Naive thymus-derived CD8-positive, alpha-beta T cell (primary cell): Measurements from ENCODE around the gene SMIM32. TPM values are rescaled to one million over a fixed set of nuclear protein-coding genes. Genes with fewer than 3 reads are reported as not detected.

Experiments
- ATAC-seq, 2 donors: fragments of 150-1000 bp; cut with Tn5 transposase in 1 of 2; sonication (Bioruptor Pico), chemical (Tn5 transposase) in 1 of 2; 1 replicate in 1 of 2; 2 replicates in 1 of 2; pipeline ENCODE4 v1.10.0; 2021; ENCODE audit warnings: mild to moderate bottlenecking in 2 of 2, moderate library complexity in 2 of 2
- POLR2A ChIA-PET: fragments of 350-600 bp; sonication (Branson Sonifier 250); formaldehyde crosslinking; loops from one replicate; lab custom pipeline; 2021; ENCODE audit warnings: antibody characterized with exemption; lab: Charles Lee
- DNase-seq, 10 donors: peaks; one replicate each; pipeline versions ENCODE4 v3.0.0 to v3.0.0-alpha.2; 2020 to 2022
- H3K27ac Mint-ChIP-seq, 10 donors: one replicate each; pipeline ENCODE4 v1.8.0; 2020 to 2022; ENCODE audit warnings: mild to moderate bottlenecking in 10 of 10, mixed read lengths in 10 of 10, moderate library complexity in 4 of 10, inconsistent platforms in 1 of 10
- H3K27me3 Mint-ChIP-seq, 5 donors: one replicate each; pipeline ENCODE4 v1.8.0; 2021 to 2022; ENCODE audit warnings: mixed read lengths in 5 of 5
- H3K36me3 Mint-ChIP-seq, 3 donors: one replicate each; pipeline ENCODE4 v1.8.0; 2020 to 2022; ENCODE audit warnings: mixed read lengths in 3 of 3, mild to moderate bottlenecking in 2 of 3, inconsistent platforms in 1 of 3
- H3K4me1 Mint-ChIP-seq, 4 donors: one replicate each; pipeline ENCODE4 v1.8.0; 2021 to 2022; ENCODE audit warnings: mixed read lengths in 4 of 4
- H3K4me3 Mint-ChIP-seq, 10 donors: one replicate each; pipeline ENCODE4 v1.8.0; 2020 to 2022; ENCODE audit warnings: mild to moderate bottlenecking in 10 of 10, mixed read lengths in 10 of 10, moderate library complexity in 6 of 10, inconsistent platforms in 1 of 10
- H3K9me3 Mint-ChIP-seq, 9 donors: one replicate each; pipeline ENCODE4 v1.8.0; 2020 to 2022; ENCODE audit warnings: mixed read lengths in 9 of 9, mild to moderate bottlenecking in 3 of 9, inconsistent platforms in 1 of 9, moderate library complexity in 1 of 9
- polyA plus RNA-seq, 3 donors: library from polyadenylated mRNA; unstranded; fragments of 300-500 nt; fragmentation: Illumina TruSeq; gene quantifications; one replicate each; pipeline ENCODE4 v1.2.3, GENCODE V29; 2021
- total RNA-seq, 8 experiments: library from RNA in 2 of 8; stranded (reverse) in 2 of 8; gene quantifications; one replicate each; pipeline ENCODE4 v1.2.3 and lab custom pipeline; 2021 to 2026

Gene SMIM32
- total and polyA plus RNA-seq, 5 experiments from 2014 or later, result not detected

DNA sequence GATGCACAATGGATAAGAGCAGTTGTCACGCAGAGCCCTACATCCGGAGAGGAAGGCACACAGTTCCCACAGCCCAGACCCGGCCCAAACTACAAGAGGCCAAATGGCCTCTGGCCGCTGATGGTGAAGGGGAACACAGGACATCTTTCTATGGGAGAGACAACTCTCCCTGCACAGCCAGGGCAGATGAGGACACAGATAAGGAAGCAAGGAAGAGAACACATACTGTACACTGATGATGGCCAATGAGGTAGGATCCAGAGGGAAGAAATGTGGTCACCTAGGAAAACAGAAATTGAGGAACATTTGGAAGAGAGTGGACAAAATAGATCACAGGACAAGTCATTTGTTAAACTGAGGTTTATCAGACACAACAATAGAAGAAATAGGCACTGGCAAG is 28.4 kb upstream of the SMIM32 start:
- Mint-ChIP-seq H3K27ac (no peak overlapping the region), H3K4me3 (no peak overlapping the region), H3K9me3 (peaks cover 0 to 38% (median 16%) of the 10 kb centered on the region in 9 donors), H3K36me3 (peaks cover 0 to 17% (median 0%) of the 10 kb centered on the region in 3 donors), H3K4me1 (no peaks in the 10 kb centered on the region), H3K27me3 (peaks cover 3 to 34% (median 13%) of the 10 kb centered on the region in 5 donors)
- DNase-seq (no peak), ATAC-seq (no peak)
- POLR2A ChIA-PET, result no interaction called here

DNA sequence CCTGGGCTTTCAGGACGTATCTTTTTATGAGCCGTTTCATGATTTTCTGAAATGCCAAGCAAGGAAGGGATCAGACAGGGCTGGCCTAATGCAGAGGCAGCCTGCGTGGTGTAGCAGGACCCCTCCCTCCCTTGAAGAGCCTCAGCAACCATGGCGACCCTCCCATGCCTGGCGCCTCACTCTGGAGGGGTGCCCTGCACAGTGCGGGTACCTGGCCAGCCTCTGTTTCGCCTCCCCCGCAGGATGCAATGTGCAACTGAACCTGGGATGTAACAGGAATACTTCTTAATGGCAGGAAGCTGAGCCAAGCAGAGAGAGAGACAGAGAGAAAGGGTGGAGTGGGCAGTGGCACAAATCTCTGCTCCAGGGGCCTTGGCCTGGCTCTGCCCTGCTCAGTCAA is 23.3 kb upstream of the SMIM32 start:
- Mint-ChIP-seq H3K36me3 (peaks cover 0 to 4% (median 0%) of the 10 kb centered on the region in 3 donors), H3K4me3 (no peak overlapping the region), H3K27me3 (peaks cover 1 to 40% (median 12%) of the 10 kb centered on the region in 5 donors), H3K9me3 (peaks cover 0 to 26% (median 8%) of the 10 kb centered on the region in 9 donors), H3K27ac (no peak overlapping the region), H3K4me1 (no peaks in the 10 kb centered on the region)
- POLR2A ChIA-PET, result no interaction called here
- DNase-seq (no peak), ATAC-seq (no peak)

DNA sequence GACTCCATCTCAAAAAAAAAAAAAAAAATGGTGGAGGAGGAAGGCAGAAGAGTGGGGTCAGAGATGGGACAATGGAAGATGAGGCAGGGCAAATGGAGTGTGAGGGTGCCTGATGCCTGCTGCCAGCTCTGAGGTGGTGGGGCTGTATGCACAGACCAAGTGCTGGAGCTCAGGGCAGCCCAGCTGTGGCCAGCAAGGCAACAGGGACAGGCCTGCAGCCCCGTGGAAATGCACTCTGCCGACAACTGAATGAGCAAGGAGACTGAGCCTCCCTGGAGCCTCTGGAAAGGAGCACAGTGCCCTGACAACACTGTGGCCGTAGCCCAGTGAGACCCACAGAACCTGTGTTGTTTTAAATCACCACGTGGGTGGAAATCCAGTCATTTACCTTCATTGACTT is 22.9 kb upstream of the SMIM32 start:
- Mint-ChIP-seq H3K27me3 (peaks cover 2 to 41% (median 11%) of the 10 kb centered on the region in 5 donors), H3K36me3 (no peaks in the 10 kb centered on the region), H3K9me3 (peaks cover 0 to 23% (median 4%) of the 10 kb centered on the region in 9 donors), H3K27ac (no peak overlapping the region), H3K4me1 (no peaks in the 10 kb centered on the region), H3K4me3 (no peak overlapping the region)
- POLR2A ChIA-PET, result no interaction called here
- ATAC-seq (no peak), DNase-seq (no peak)

DNA sequence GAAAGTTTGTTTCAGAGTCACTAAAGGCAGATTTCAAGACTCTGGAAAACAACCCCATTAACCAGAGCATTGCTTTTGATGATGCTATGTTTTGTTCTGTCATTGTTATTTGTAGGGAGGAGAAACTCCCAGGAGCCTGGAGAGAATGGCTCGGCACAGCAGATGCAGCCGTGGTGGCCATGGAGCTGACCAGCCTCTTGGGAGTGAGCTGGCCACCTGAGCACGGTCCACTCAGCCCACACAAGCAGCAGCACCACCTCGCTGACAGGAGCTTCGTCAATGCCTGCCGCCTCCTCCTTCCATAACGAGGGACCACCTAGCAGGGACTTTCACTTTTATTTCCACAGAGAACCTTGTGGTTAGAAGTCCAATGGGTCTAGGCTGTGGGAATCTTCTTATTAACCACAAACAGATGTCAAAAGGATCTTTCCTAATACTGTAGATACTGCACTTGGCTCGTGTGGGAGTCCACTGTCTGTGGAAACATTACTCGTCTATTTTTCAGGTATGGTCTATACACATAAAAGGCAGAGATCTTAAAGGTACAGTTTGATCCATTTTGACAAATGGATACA is 21.0 kb upstream of the SMIM32 start:
- H3K4me1 Mint-ChIP-seq, result no peaks in the 10 kb centered on the region
- POLR2A ChIA-PET, result no interaction called here
- H3K27me3 Mint-ChIP-seq, result peaks cover 9 to 55% (median 17%) of the 10 kb centered on the region in 5 donors
- H3K4me3 Mint-ChIP-seq, result no peak overlapping the region
- no peak for ATAC-seq
- H3K27ac Mint-ChIP-seq, result no peak overlapping the region
- no peak for DNase-seq
- H3K9me3 Mint-ChIP-seq, result peaks cover 0 to 8% (median 0%) of the 10 kb centered on the region in 9 donors
- no peaks in the 10 kb centered on the region for H3K36me3 Mint-ChIP-seq

DNA sequence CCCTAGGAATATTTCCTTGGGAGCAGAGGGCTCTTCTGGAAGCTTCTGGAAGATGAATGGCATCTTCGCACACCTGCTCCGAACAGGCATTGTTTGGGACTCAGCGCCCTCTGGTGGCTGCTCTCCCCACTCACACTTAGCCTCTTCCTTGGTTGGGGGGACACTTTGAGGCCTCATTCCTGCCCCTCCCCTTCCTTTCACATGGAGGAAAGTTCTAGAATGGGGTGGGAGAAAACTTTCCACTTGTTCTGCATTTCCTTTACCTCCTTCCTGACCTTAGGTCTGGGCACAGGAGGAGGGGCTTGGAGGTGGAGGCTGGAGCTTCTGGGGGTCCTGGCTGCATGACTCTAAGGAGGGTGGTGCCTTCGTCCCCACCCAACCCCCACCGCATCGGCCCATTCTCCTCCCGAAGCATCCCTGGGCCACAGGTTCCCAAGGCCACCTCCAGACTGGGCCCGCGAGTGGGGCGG is 19.3 kb upstream of the SMIM32 start:
- peaks cover 11 to 65% (median 21%) of the 10 kb centered on the region in 5 donors for H3K27me3 Mint-ChIP-seq

DNA sequence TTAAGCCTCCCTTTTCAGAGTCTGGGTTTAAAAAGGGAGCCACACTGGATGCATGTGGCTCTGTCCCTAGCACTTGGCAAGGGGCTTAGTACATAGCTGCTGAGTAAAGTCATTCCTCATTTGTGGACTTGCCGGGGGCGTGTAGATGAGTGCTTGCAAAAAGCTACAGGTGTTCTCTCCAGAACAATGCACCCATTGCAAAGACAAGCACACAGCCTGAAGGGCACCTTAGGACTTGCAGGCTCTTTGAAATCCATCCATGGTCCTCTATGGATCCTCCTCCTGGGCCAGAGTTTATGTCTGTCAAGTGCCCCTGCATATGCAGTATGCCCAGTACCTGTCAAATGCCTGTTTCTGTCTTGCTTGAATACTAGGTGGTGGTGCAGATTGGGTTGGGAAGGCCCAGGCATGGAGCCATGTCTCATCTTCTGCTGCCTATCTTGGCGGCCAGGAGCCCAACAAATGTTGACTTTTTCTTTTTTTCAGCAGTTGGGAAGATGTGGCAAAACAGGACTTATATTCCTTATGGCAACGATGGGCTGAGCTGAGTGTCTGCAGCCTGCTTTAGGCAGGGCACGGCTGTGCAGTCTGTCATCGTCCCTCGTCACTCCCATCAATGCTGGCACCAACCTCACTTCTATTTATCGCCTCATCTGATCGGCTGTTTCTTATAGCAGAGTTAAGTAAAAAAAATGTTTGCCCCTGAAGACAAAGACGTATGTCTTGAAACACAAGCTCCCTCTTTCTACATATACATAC is 18.5 kb upstream of the SMIM32 start:
- Mint-ChIP-seq H3K27me3 (peaks cover 10 to 64% (median 16%) of the 10 kb centered on the region in 5 donors), H3K9me3 (no peaks in the 10 kb centered on the region), H3K4me1 (no peaks in the 10 kb centered on the region), H3K36me3 (no peaks in the 10 kb centered on the region), H3K4me3 (no peak overlapping the region), H3K27ac (no peak overlapping the region)
- POLR2A ChIA-PET, result no interaction called here
- DNase-seq (no peak), ATAC-seq (no peak)

More for the DNA sequence above, 19.3 kb upstream of the SMIM32 start:
- peak in 9 of 10 donors; percentile 1 to 70 (median 27) for DNase-seq
- Mint-ChIP-seq H3K4me3 (no peak overlapping the region), H3K4me1 (no peaks in the 10 kb centered on the region), H3K9me3 (no peaks in the 10 kb centered on the region), H3K27ac (peak overlapping the region in 1 of 10 donors; percentile 11), H3K36me3 (no peaks in the 10 kb centered on the region)
- no peak for ATAC-seq
- POLR2A ChIA-PET, result no interaction called here

DNA sequence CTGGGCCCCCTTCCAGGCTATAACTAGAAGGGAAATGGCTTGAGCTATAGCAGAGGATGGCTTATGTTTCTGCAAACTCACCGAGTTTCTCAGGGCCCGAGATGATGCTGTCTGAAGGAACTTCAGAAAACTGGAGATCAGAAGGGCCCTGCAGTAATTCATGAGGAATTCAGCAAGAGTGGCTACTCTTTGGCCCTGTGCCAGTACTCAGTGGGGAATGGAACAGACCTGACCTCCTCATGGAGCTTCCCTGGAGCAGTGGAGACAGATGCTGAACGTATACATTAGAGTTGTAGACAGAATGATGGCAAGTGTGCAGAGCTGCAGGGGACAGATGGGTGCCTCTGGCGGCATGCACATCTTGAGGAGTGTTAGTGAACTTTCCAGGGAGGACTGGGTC is 17.3 kb upstream of the SMIM32 start:
- Mint-ChIP-seq H3K36me3 (no peaks in the 10 kb centered on the region), H3K4me1 (no peaks in the 10 kb centered on the region), H3K9me3 (no peaks in the 10 kb centered on the region), H3K27me3 (peaks cover 10 to 52% (median 16%) of the 10 kb centered on the region in 5 donors), H3K27ac (no peak overlapping the region), H3K4me3 (no peak overlapping the region)
- no peak for DNase-seq
- ATAC-seq, result no peak
- POLR2A ChIA-PET, result no interaction called here

DNA sequence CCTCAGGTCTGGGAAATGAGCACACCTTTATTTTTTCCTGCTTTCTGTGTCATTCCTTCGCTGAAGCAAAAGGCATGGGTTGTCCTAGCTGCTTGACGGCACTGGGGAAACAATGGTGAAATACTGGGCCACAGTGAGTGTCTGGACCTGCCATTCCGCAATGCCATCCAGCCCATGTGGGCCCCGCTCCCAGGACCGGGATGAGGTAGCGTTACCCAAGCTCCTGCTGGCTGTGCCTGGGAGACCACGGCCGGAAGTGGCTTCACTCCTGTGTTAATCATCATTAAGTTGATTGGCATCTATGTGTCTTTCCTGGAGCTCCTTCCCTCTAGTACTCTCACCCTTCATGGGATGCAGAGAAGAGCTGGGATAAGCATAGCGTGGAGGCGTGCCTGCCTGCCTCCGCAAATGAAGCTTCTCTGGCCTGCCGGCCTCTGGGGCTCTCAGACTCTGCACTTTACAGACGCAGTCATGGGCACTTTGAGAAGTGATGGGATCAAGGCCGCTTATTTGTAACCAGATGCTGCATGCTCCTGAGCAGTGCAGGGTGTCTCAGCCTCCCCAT is 16.5 kb upstream of the SMIM32 start:
- no peak overlapping the region for H3K4me3 Mint-ChIP-seq
- no peak for ATAC-seq
- POLR2A ChIA-PET, result no interaction called here
- H3K9me3 Mint-ChIP-seq, result no peaks in the 10 kb centered on the region
- no peaks in the 10 kb centered on the region for H3K36me3 Mint-ChIP-seq
- H3K4me1 Mint-ChIP-seq, result no peaks in the 10 kb centered on the region
- peak overlapping the region in 1 of 10 donors; percentile 63 for H3K27ac Mint-ChIP-seq
- peaks cover 11 to 51% (median 16%) of the 10 kb centered on the region in 5 donors for H3K27me3 Mint-ChIP-seq
- no peak for DNase-seq

DNA sequence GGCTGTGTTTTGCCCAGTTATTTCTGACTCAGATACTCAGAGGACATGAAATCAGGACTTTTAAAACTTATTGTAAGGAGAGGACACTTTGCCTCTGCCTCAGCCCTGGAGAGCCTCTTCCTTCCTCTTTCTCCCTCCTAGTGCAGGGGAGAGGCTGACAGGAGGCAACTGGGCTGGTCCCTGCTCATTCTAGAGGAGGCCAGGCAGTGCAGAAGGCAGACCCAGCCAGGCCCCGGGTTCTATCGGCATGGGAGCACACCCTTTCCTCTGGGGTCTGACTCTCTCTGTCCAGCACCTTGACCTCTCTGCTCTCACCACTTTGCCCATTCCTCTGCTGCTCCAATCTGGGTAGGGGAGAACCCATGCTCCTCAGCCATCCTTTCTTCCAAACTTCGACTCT is 16.0 kb upstream of the SMIM32 start:
- DNase-seq, result no peak
- ATAC-seq, result no peak
- POLR2A ChIA-PET, result no interaction called here
- Mint-ChIP-seq H3K9me3 (no peaks in the 10 kb centered on the region), H3K27me3 (peaks cover 11 to 45% (median 19%) of the 10 kb centered on the region in 5 donors), H3K36me3 (no peaks in the 10 kb centered on the region), H3K27ac (peak overlapping the region in 1 of 10 donors; percentile 63), H3K4me1 (peaks cover 0 to 2% (median 0%) of the 10 kb centered on the region in 4 donors), H3K4me3 (no peak overlapping the region)

DNA sequence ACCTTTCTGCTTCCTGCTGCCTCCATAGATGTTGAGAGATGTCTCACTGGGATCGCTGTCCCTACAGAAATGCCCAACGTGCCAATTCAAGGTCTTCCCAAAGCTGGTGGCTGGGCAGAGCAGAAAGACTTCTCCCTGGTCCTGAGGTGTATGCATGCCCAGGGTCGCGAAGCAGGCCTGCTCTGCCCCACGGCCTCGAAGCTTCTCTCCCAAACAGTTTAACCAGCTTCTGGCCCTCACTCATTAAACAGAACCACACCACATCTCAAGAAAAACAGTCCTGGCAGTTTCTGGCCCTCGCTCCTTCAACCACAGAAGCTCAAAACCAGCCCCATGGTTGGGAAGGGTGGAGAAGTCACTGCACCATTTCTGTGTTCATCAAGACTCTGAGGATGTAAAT is 14.7 kb upstream of the SMIM32 start:
- no peak for DNase-seq

DNA sequence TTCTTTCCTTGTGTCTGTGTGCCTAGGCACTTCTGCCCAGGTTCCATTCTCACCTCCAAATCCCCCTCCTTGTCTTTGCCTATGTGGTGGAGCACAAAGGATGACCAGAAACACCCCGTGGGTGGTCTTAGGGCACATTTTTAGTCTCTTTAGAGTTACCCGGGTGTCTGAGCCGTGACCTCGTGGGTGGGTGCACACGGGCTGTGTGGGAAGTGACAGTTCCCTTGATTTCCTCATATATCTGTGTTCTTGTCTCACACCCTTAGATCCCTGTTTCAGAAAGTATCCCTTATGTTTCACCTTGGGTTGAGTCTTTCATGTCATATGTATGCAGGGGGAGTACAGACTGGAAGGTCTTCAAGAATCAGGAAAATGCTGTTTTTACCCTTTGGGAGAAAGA is 13.4 kb upstream of the SMIM32 start:
- Mint-ChIP-seq H3K4me1 (peaks cover 0 to 5% (median 0%) of the 10 kb centered on the region in 4 donors), H3K27ac (no peak overlapping the region), H3K36me3 (no peaks in the 10 kb centered on the region), H3K9me3 (no peaks in the 10 kb centered on the region), H3K27me3 (peaks cover 12 to 35% (median 17%) of the 10 kb centered on the region in 5 donors), H3K4me3 (no peak overlapping the region)
- DNase-seq, result no peak
- POLR2A ChIA-PET, result no interaction called here
- ATAC-seq, result no peak

More for the DNA sequence above, 14.7 kb upstream of the SMIM32 start:
- Mint-ChIP-seq H3K9me3 (no peaks in the 10 kb centered on the region), H3K27me3 (peaks cover 12 to 41% (median 19%) of the 10 kb centered on the region in 5 donors), H3K27ac (no peak overlapping the region), H3K4me1 (peaks cover 0 to 3% (median 0%) of the 10 kb centered on the region in 4 donors), H3K36me3 (no peaks in the 10 kb centered on the region), H3K4me3 (no peak overlapping the region)
- no peak for ATAC-seq
- POLR2A ChIA-PET, result no interaction called here

DNA sequence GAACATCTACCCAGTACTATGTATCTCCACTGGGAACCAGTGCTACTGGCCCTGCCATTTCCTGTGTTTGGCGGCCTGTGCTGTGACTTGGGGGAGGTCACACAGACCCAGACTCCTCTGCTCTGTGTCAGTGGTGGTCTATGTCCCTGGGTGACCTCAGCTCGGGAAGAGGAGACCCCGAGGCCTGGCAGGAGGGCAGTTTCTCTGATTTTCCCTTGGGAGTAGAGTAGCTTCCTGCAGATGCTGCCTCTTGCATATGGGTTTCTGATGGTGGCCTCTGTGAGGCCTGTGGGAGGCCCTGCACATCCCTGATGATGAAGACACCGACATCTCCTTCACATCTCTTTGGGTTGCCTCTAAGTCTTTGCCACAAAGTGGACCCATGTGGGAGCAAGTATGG is 13.0 kb upstream of the SMIM32 start:
- H3K36me3 Mint-ChIP-seq, result no peaks in the 10 kb centered on the region
- H3K27ac Mint-ChIP-seq, result no peak overlapping the region
- peaks cover 0 to 5% (median 0%) of the 10 kb centered on the region in 4 donors for H3K4me1 Mint-ChIP-seq
- no peaks in the 10 kb centered on the region for H3K9me3 Mint-ChIP-seq
- POLR2A ChIA-PET, result no interaction called here
- ATAC-seq (no peak), DNase-seq (no peak)
- peaks cover 11 to 35% (median 17%) of the 10 kb centered on the region in 5 donors for H3K27me3 Mint-ChIP-seq
- H3K4me3 Mint-ChIP-seq, result no peak overlapping the region
